Vagina (tissue), 2 donors: Measurements from ENCODE around the gene SNPH. TPM values are rescaled to one million over a fixed set of nuclear protein-coding genes. Genes with fewer than 3 reads are reported as not detected.

Source experiments
- DNase-seq, 2 donors: peaks; one replicate each; pipeline ENCODE4 v3.0.0-alpha.2; 2017; ENCODE audit errors: extremely low spot score in 2 of 2
- H3K27ac ChIP-seq: fragments of 200-600 bp; sonication (generic); one replicate; pipeline ENCODE4 v1.5.1; 2019
- H3K27me3 ChIP-seq: fragments of 200-600 bp; sonication (generic); one replicate; pipeline ENCODE4 v1.5.1; 2019
- H3K36me3 ChIP-seq, 2 donors: fragments of 200-600 bp; sonication (generic); one replicate each; pipeline ENCODE4 v1.5.1; 2017 to 2019
- H3K4me1 ChIP-seq: fragments of 200-600 bp; sonication (generic); one replicate; pipeline ENCODE4 v1.5.1; 2019
- H3K4me3 ChIP-seq, 2 donors: fragments of 200-600 bp; sonication (generic); 1 replicate in 1 of 2; 2 replicates in 1 of 2; pipeline ENCODE4 v1.5.1; 2016 to 2019
- H3K9me3 ChIP-seq: fragments of 200-600 bp; sonication (generic); one replicate; pipeline ENCODE4 v1.5.1; 2019
- CTCF ChIP-seq, 3 experiments: fragments of 450-650 bp in 2 of 3; fragments of 200-600 bp in 1 of 3; sonication (generic) in 1 of 3; IDR thresholded peaks; one replicate each; pipeline ENCODE4 v1.5.1; 2017 to 2019; ENCODE audit warnings: antibody characterized with exemption in 3 of 3, mild to moderate bottlenecking in 2 of 3, moderate library complexity in 2 of 3
- POLR2A ChIP-seq, 2 donors: fragments of 450-650 bp; IDR thresholded peaks; one replicate each; pipeline ENCODE4 v1.6.1; 2017; ENCODE audit warnings: antibody characterized with exemption in 2 of 2, mild to moderate bottlenecking in 2 of 2, moderate library complexity in 2 of 2
- POLR2AphosphoS5 ChIP-seq, 2 donors: sonication (generic); formaldehyde crosslinking; IDR thresholded peaks; one replicate each; pipeline ENCODE4 v1.9.0; 2017; ENCODE audit warnings: antibody characterized with exemption in 2 of 2, mild to moderate bottlenecking in 2 of 2, low read depth in 1 of 2; ENCODE audit not compliant: insufficient read depth in 1 of 2
- intact Hi-C: fragments of 100-400 bp; cut with DNase I; formaldehyde crosslinking; loops from one replicate; pipeline ENCODE4 v1.15.1; 2023
- total RNA-seq: library from RNA; depleted of rRNA; stranded (reverse); fragments of >200 nt; gene quantifications from one replicate; pipeline ENCODE4 v1.2.3, GENCODE V29; 2016

SNPH gene
- total RNA-seq, 1 donor from 2014 or later: 6.4 TPM

DNA sequence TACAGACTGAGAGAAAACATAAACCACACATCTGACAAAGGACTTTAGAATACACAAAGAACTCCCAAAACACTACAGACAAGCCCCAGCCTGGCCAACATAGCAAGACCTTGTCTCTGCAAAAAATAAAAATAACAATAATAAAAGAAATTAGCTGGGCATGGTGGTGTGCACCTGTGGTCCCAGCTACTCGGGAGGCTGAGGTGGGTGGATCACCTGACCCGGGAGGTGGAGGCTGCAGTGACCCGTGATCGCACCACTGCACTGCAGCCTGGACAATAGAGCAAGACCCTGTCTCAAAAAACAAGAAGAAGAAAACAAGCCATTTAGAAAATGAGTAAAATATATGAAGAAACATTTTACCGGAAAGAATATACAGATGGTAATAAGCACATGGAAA, 49.7 kb downstream of the SNPH start:
- Histone ChIP-seq H3K36me3 (no peaks in the 10 kb centered on the region), H3K4me3 (no peak overlapping the region), H3K4me1 (peaks cover 9% of the 10 kb centered on the region), H3K27me3 (no peaks in the 10 kb centered on the region), H3K9me3 (no peaks in the 10 kb centered on the region), H3K27ac (no peak overlapping the region)
- TF ChIP-seq POLR2AphosphoS5 (IDR thresholded peaks at IDR 0.05; ENCODE audit: insufficient read depth in 1 of 2, low read depth in 1 of 2) (no peak), CTCF (IDR thresholded peaks at IDR 0.05) (no peak), POLR2A (IDR thresholded peaks at IDR 0.05) (no peak)
- intact Hi-C loops: no loop called here
- DNase-seq: no peak

GRCh38 chr20:1317545-1318255, 51.6 kb downstream of the SNPH start:
- DNase-seq: no peak
- H3K4me1 ChIP-seq: peaks cover 9% of the 10 kb centered on the region
- intact Hi-C loops: loop anchor here (1.0 kb wide), 1 partner anchor 118 kb away; no protein-coding TSS in a partner anchor
- no peaks in the 10 kb centered on the region for H3K36me3 ChIP-seq
- H3K9me3 ChIP-seq: no peaks in the 10 kb centered on the region
- TF ChIP-seq POLR2A (IDR thresholded peaks at IDR 0.05) (no peak), CTCF (IDR thresholded peaks at IDR 0.05) (no peak), POLR2AphosphoS5 (IDR thresholded peaks at IDR 0.05; ENCODE audit: insufficient read depth in 1 of 2, low read depth in 1 of 2) (no peak)
- H3K27ac ChIP-seq: no peak overlapping the region
- no peaks in the 10 kb centered on the region for H3K27me3 ChIP-seq
- no peak overlapping the region for H3K4me3 ChIP-seq

DNA sequence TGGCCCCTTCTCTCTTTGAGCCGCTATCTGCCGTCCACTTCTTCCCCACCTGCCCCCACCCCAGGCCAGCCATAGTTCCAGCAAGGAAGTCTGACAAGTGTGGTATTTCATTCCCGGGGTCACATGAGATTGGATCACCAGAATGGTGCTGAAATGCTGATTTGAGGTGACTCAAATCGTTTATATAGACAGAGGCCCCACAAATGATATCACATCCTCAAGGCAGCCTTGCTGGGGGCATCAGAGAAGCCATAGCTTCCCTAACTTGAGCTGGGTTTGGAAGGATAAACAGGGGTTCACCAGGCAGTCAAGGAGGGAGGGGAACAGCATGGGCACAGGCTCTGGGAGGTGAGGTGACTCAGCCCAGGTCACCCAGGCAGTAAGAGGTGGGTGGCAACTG, 53.0 kb downstream of the SNPH start:
- Histone ChIP-seq H3K27ac (no peak overlapping the region), H3K9me3 (no peaks in the 10 kb centered on the region), H3K4me1 (peaks cover 1% of the 10 kb centered on the region), H3K36me3 (no peaks in the 10 kb centered on the region), H3K27me3 (no peaks in the 10 kb centered on the region), H3K4me3 (no peak overlapping the region)
- TF ChIP-seq POLR2A (IDR thresholded peaks at IDR 0.05): no peak
- DNase-seq: no peak
- intact Hi-C loops: no loop called here

DNA sequence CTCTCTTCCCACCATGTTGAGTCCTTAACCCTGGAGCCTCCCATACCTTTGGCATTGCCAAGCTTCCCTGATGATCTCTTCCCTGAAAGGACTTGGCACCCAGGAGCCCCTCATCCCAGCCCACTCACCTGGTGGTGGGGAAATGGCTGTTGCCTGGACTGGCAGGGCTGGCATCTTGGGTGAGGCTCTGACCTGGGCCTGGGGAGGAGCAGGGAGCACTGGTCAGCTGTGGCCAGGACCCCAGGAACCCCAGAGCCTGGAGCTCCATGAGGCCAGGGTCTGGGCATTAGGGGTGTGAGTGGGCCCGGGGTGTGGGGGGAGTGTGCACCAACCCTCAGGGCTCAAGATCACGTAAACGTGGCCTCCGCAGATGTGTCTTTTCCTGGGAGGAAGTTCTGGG, 53.4 kb downstream of the SNPH start:
- intact Hi-C loops: no loop called here
- H3K27me3 ChIP-seq: no peaks in the 10 kb centered on the region
- H3K9me3 ChIP-seq: no peaks in the 10 kb centered on the region
- no peaks in the 10 kb centered on the region for H3K36me3 ChIP-seq
- TF ChIP-seq POLR2A (IDR thresholded peaks at IDR 0.05) (no peak), CTCF (IDR thresholded peaks at IDR 0.05) (no peak), POLR2AphosphoS5 (IDR thresholded peaks at IDR 0.05; ENCODE audit: insufficient read depth in 1 of 2, low read depth in 1 of 2) (no peak)
- H3K4me3 ChIP-seq: no peak overlapping the region
- H3K27ac ChIP-seq: no peak overlapping the region
- H3K4me1 ChIP-seq: peaks cover 2% of the 10 kb centered on the region
- no peak for DNase-seq

DNA sequence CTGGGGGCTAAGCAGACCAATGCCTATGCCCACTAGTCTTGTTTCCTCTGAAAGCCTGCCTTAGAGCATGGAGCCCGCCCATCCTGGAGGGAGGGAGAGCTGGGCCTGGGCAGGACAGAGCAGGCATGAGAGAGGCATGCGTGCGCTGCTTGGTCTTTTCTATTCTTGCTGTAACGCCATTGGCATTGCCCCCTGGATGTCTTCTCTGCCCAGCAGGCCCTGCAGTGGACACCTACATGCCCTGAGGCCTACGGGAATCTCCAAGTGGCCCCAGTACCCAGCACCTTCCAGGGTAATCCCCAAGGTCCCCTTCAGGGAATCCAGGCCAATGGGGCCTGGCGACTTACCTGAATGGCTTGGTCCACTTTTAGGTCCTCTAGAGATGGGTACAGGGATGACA, 53.9 kb downstream of the SNPH start:
- no peaks in the 10 kb centered on the region for H3K36me3 ChIP-seq
- H3K9me3 ChIP-seq: no peaks in the 10 kb centered on the region
- peaks cover 7% of the 10 kb centered on the region for H3K4me1 ChIP-seq
- DNase-seq: no peak
- no peak overlapping the region for H3K4me3 ChIP-seq
- intact Hi-C loops: loop anchor here (5.0 kb wide), 1 partner anchor 72 kb away; the partner anchor contains the start of gene FKBP1A
- H3K27me3 ChIP-seq: no peaks in the 10 kb centered on the region
- H3K27ac ChIP-seq: no peak overlapping the region
- no peak for TF ChIP-seq CTCF (IDR thresholded peaks at IDR 0.05)
- no peak for TF ChIP-seq POLR2A (IDR thresholded peaks at IDR 0.05)
- TF ChIP-seq POLR2AphosphoS5 (IDR thresholded peaks at IDR 0.05; ENCODE audit: insufficient read depth in 1 of 2, low read depth in 1 of 2): no peak
